ENCODE measurements around the gene RPAP3.
"Not testable (repeated sequence)": the region's sequence is repeated elsewhere in the genome, so short reads cannot be mapped to it uniquely, and the experiment has no call there.

Gene RPAP3

GRCh38 chr12:47672068-47672467, 33.8 kb downstream of the RPAP3 start:
- no peak overlapping the region for H3K9ac ChIP-seq (ENCODE audit: low read depth, low read length)
- H3K27me3 ChIP-seq (ENCODE audit: control insufficient read depth, insufficient read depth, low read length): no peaks in the 10 kb centered on the region
- no peak overlapping the region for H3K4me3 ChIP-seq (ENCODE audit: low read depth, low read length)
- no peaks in the 10 kb centered on the region for H3K9me3 ChIP-seq (ENCODE audit: control insufficient read depth, insufficient read depth, low read length)
- peaks cover 47% of the 10 kb centered on the region for H3K36me3 ChIP-seq (ENCODE audit: control insufficient read depth, insufficient read depth, low read length)
- no peak overlapping the region for H3K27ac ChIP-seq (ENCODE audit: low read depth, low read length)
- H3K4me1 ChIP-seq (ENCODE audit: control insufficient read depth, insufficient read depth, low read length): peaks cover 3% of the 10 kb centered on the region; the same call in 1 of the 2 replicates

GRCh38 chr12:47667935-47668334, 37.9 kb downstream of the RPAP3 start:
- H3K9me3 ChIP-seq (ENCODE audit: control insufficient read depth, insufficient read depth, low read length); H3K27ac ChIP-seq (ENCODE audit: low read depth, low read length); H3K9ac ChIP-seq (ENCODE audit: low read depth, low read length); H3K27me3 ChIP-seq (ENCODE audit: control insufficient read depth, insufficient read depth, low read length); H3K4me1 ChIP-seq (ENCODE audit: control insufficient read depth, insufficient read depth, low read length); H3K4me3 ChIP-seq (ENCODE audit: low read depth, low read length): not testable (repeated sequence)
- H3K36me3 ChIP-seq (ENCODE audit: control insufficient read depth, insufficient read depth, low read length): peaks cover 68% of the 10 kb centered on the region

GRCh38 chr12:47652521-47653234, 53.2 kb downstream of the RPAP3 start:
- H3K4me3 ChIP-seq (ENCODE audit: low read depth, low read length): no peak overlapping the region
- H3K36me3 ChIP-seq (ENCODE audit: control insufficient read depth, insufficient read depth, low read length): no peaks in the 10 kb centered on the region
- no peak overlapping the region for H3K9ac ChIP-seq (ENCODE audit: low read depth, low read length)
- H3K27me3 ChIP-seq (ENCODE audit: control insufficient read depth, insufficient read depth, low read length): no peaks in the 10 kb centered on the region
- H3K9me3 ChIP-seq (ENCODE audit: control insufficient read depth, insufficient read depth, low read length): no peaks in the 10 kb centered on the region
- peak overlapping the region; percentile 7 for H3K27ac ChIP-seq (ENCODE audit: low read depth, low read length)
- peaks cover 16% of the 10 kb centered on the region for H3K4me1 ChIP-seq (ENCODE audit: control insufficient read depth, insufficient read depth, low read length)

GRCh38 chr12:47651368-47652254, 54.2 kb downstream of the RPAP3 start:
- Histone ChIP-seq H3K9ac (ENCODE audit: low read depth, low read length) (no peak overlapping the region), H3K9me3 (ENCODE audit: control insufficient read depth, insufficient read depth, low read length) (no peaks in the 10 kb centered on the region), H3K4me1 (ENCODE audit: control insufficient read depth, insufficient read depth, low read length) (peaks cover 17% of the 10 kb centered on the region), H3K4me3 (ENCODE audit: low read depth, low read length) (no peak overlapping the region), H3K27me3 (ENCODE audit: control insufficient read depth, insufficient read depth, low read length) (no peaks in the 10 kb centered on the region), H3K27ac (ENCODE audit: low read depth, low read length) (no peak overlapping the region), H3K36me3 (ENCODE audit: control insufficient read depth, insufficient read depth, low read length) (no peaks in the 10 kb centered on the region)

- Histone ChIP-seq H3K9ac (ENCODE audit: low read depth, low read length) (no peak overlapping the region), H3K27me3 (ENCODE audit: control insufficient read depth, insufficient read depth, low read length) (no peaks in the 10 kb centered on the region), H3K36me3 (ENCODE audit: control insufficient read depth, insufficient read depth, low read length) (no peaks in the 10 kb centered on the region), H3K4me3 (ENCODE audit: low read depth, low read length) (no peak overlapping the region), H3K4me1 (ENCODE audit: control insufficient read depth, insufficient read depth, low read length) (peaks cover 17% of the 10 kb centered on the region), H3K27ac (ENCODE audit: low read depth, low read length) (no peak overlapping the region), H3K9me3 (ENCODE audit: control insufficient read depth, insufficient read depth, low read length) (no peaks in the 10 kb centered on the region)
These were observed 55.4 kb downstream of the RPAP3 start for GRCh38 chr12:47650469-47650868.

- Histone ChIP-seq H3K9ac (ENCODE audit: low read depth, low read length) (no peak overlapping the region), H3K4me3 (ENCODE audit: low read depth, low read length) (no peak overlapping the region), H3K9me3 (ENCODE audit: control insufficient read depth, insufficient read depth, low read length) (no peaks in the 10 kb centered on the region), H3K36me3 (ENCODE audit: control insufficient read depth, insufficient read depth, low read length) (no peaks in the 10 kb centered on the region), H3K27ac (ENCODE audit: low read depth, low read length) (no peak overlapping the region), H3K4me1 (ENCODE audit: control insufficient read depth, insufficient read depth, low read length) (peaks cover 17% of the 10 kb centered on the region), H3K27me3 (ENCODE audit: control insufficient read depth, insufficient read depth, low read length) (no peaks in the 10 kb centered on the region)
These were observed 56.4 kb downstream of the RPAP3 start for GRCh38 chr12:47649381-47649780.

- Histone ChIP-seq H3K27ac (ENCODE audit: low read depth, low read length) (peak overlapping the region; percentile 62), H3K36me3 (ENCODE audit: control insufficient read depth, insufficient read depth, low read length) (no peaks in the 10 kb centered on the region), H3K4me1 (ENCODE audit: control insufficient read depth, insufficient read depth, low read length) (peaks cover 17% of the 10 kb centered on the region), H3K4me3 (ENCODE audit: low read depth, low read length) (no peak overlapping the region), H3K9me3 (ENCODE audit: control insufficient read depth, insufficient read depth, low read length) (no peaks in the 10 kb centered on the region), H3K9ac (ENCODE audit: low read depth, low read length) (no peak overlapping the region), H3K27me3 (ENCODE audit: control insufficient read depth, insufficient read depth, low read length) (no peaks in the 10 kb centered on the region)
These were observed 57.7 kb downstream of the RPAP3 start for GRCh38 chr12:47648056-47648579.

- H3K9me3 ChIP-seq (ENCODE audit: control insufficient read depth, insufficient read depth, low read length); H3K27me3 ChIP-seq (ENCODE audit: control insufficient read depth, insufficient read depth, low read length); H3K27ac ChIP-seq (ENCODE audit: low read depth, low read length); H3K4me3 ChIP-seq (ENCODE audit: low read depth, low read length); H3K4me1 ChIP-seq (ENCODE audit: control insufficient read depth, insufficient read depth, low read length); H3K9ac ChIP-seq (ENCODE audit: low read depth, low read length); H3K36me3 ChIP-seq (ENCODE audit: control insufficient read depth, insufficient read depth, low read length): not testable (repeated sequence)
These were observed 63.5 kb downstream of the RPAP3 start for GRCh38 chr12:47642310-47642709.

- Histone ChIP-seq H3K4me3 (ENCODE audit: low read depth, low read length) (no peak overlapping the region), H3K27me3 (ENCODE audit: control insufficient read depth, insufficient read depth, low read length) (no peaks in the 10 kb centered on the region), H3K4me1 (ENCODE audit: control insufficient read depth, insufficient read depth, low read length) (peaks cover 4% of the 10 kb centered on the region), H3K36me3 (ENCODE audit: control insufficient read depth, insufficient read depth, low read length) (no peaks in the 10 kb centered on the region), H3K27ac (ENCODE audit: low read depth, low read length) (no peak overlapping the region), H3K9ac (ENCODE audit: low read depth, low read length) (no peak overlapping the region), H3K9me3 (ENCODE audit: control insufficient read depth, insufficient read depth, low read length) (peaks cover 19% of the 10 kb centered on the region)
These were observed 68.7 kb downstream of the RPAP3 start for GRCh38 chr12:47636908-47637780.

GRCh38 chr12:47635770-47636169, 70.1 kb downstream of the RPAP3 start:
- H3K4me1 ChIP-seq (ENCODE audit: control insufficient read depth, insufficient read depth, low read length); H3K9ac ChIP-seq (ENCODE audit: low read depth, low read length); H3K27me3 ChIP-seq (ENCODE audit: control insufficient read depth, insufficient read depth, low read length); H3K36me3 ChIP-seq (ENCODE audit: control insufficient read depth, insufficient read depth, low read length); H3K27ac ChIP-seq (ENCODE audit: low read depth, low read length); H3K4me3 ChIP-seq (ENCODE audit: low read depth, low read length): not testable (repeated sequence)
- H3K9me3 ChIP-seq (ENCODE audit: control insufficient read depth, insufficient read depth, low read length): peaks cover 19% of the 10 kb centered on the region

All from HUES48 (cell line).